Trophoblast cell (in vitro differentiated cells and primary cell): Measurements from ENCODE around the gene GBE1.
A peak's percentile ranks its signal among the peaks of the same experiment; 100 is the strongest.

Source experiments
- DNase-seq, 2 donors: peaks; one replicate each; pipeline ENCODE4 v3.0.0-alpha.2; 2016
- H2AFZ ChIP-seq: 2 replicates; pipeline ENCODE4 v1.6.1; 2013; ENCODE audit warnings: low read length, moderate library complexity, mild to moderate bottlenecking; ENCODE audit not compliant: insufficient read depth, poor library complexity
- H2AK5ac ChIP-seq: 2 replicates; pipeline ENCODE4 v1.6.1; 2013; ENCODE audit warnings: mild to moderate bottlenecking, low read length
- H2BK120ac ChIP-seq: 2 replicates; pipeline ENCODE4 v1.6.1; 2013; ENCODE audit warnings: low read length, mild to moderate bottlenecking, moderate library complexity; ENCODE audit not compliant: insufficient read depth, poor library complexity
- H2BK12ac ChIP-seq: 2 replicates; pipeline ENCODE4 v1.6.1; 2013; ENCODE audit warnings: mild to moderate bottlenecking, low read length, moderate library complexity
- H2BK5ac ChIP-seq: 2 replicates; pipeline ENCODE4 v1.6.1; 2013; ENCODE audit warnings: low read length, low read depth, moderate library complexity, mild to moderate bottlenecking; ENCODE audit not compliant: poor library complexity
- H3K14ac ChIP-seq: 2 replicates; pipeline ENCODE4 v1.6.1; 2013; ENCODE audit warnings: mild to moderate bottlenecking, low read length
- H3K18ac ChIP-seq: 2 replicates; pipeline ENCODE4 v1.6.1; 2013; ENCODE audit warnings: mild to moderate bottlenecking, low read length
- H3K23ac ChIP-seq: 2 replicates; pipeline ENCODE4 v1.6.1; 2013; ENCODE audit warnings: low read length
- H3K27ac ChIP-seq: 2 replicates; pipeline ENCODE4 v1.5.1; 2013; ENCODE audit warnings: low read depth, mild to moderate bottlenecking, inconsistent platforms, low read length, moderate library complexity
- H3K27me3 ChIP-seq: 2 replicates; pipeline ENCODE4 v1.6.1; 2013; ENCODE audit warnings: inconsistent platforms, mild to moderate bottlenecking, low read length, moderate library complexity; ENCODE audit not compliant: insufficient read depth
- H3K36me3 ChIP-seq, 2 experiments: 1 replicate in 1 of 2; 2 replicates in 1 of 2; pipeline ENCODE4 v1.6.1; 2013; ENCODE audit warnings: low read length in 2 of 2, mild to moderate bottlenecking in 2 of 2, moderate library complexity in 1 of 2; ENCODE audit not compliant: insufficient read depth in 2 of 2, control insufficient read depth in 1 of 2
- H3K4ac ChIP-seq: 2 replicates; pipeline ENCODE4 v1.6.1; 2013; ENCODE audit warnings: low read depth, mild to moderate bottlenecking, low read length, moderate library complexity
- H3K4me1 ChIP-seq, 2 experiments: 1 replicate in 1 of 2; 2 replicates in 1 of 2; pipeline ENCODE4 v1.6.1; 2013; ENCODE audit warnings: low read length in 2 of 2, mild to moderate bottlenecking in 2 of 2, moderate library complexity in 1 of 2; ENCODE audit not compliant: insufficient read depth in 2 of 2, control insufficient read depth in 1 of 2
- H3K4me2 ChIP-seq: 2 replicates; pipeline ENCODE4 v1.6.1; 2013; ENCODE audit warnings: inconsistent platforms, mild to moderate bottlenecking, low read length, moderate library complexity
- H3K4me3 ChIP-seq: 2 replicates; pipeline ENCODE4 v1.5.1; 2013; ENCODE audit warnings: mild to moderate bottlenecking, low read depth, low read length, inconsistent platforms
- H3K79me1 ChIP-seq: one replicate; pipeline ENCODE4 v1.6.1; 2013; ENCODE audit warnings: low read length
- H3K79me2 ChIP-seq: 2 replicates; pipeline ENCODE4 v1.6.1; 2013; ENCODE audit warnings: low read length, mild to moderate bottlenecking; ENCODE audit not compliant: control insufficient read depth, insufficient read depth, poor library complexity
- H3K9ac ChIP-seq: 2 replicates; pipeline ENCODE4 v1.6.1; 2013; ENCODE audit warnings: mild to moderate bottlenecking, low read length
- H3K9me3 ChIP-seq: 2 replicates; pipeline ENCODE4 v1.6.1; 2013; ENCODE audit warnings: low read depth, mild to moderate bottlenecking, control low read depth, inconsistent platforms, low read length; ENCODE audit not compliant: insufficient read depth
- H4K12ac ChIP-seq: 2 replicates; pipeline ENCODE4 v1.6.1; 2013; ENCODE audit warnings: low read depth, mild to moderate bottlenecking, low read length, moderate library complexity
- H4K8ac ChIP-seq: 2 replicates; pipeline ENCODE4 v1.6.1; 2013; ENCODE audit warnings: low read depth, mild to moderate bottlenecking, low read length, moderate library complexity
- H4K91ac ChIP-seq: one replicate; pipeline ENCODE4 v1.6.1; 2013; ENCODE audit warnings: low read depth, mild to moderate bottlenecking, low read length, moderate library complexity
- WGBS: extraction: QIAGEN DNeasy Blood & Tissue Kit; methylation state at CpG from one replicate; pipeline ENCODE4 v1.1.7; 2013; ENCODE audit warnings: missing lambda C conversion rate; ENCODE audit not compliant: insufficient read length, insufficient coverage; ENCODE audit errors: extremely low coverage; 5-methylcytosine and 5-hydroxymethylcytosine counted together

The GBE1 gene

GRCh38 chr3:81758275-81758674 is 3.2 kb downstream of the GBE1 start:
- peaks cover 7% of the 10 kb centered on the region for H3K79me1 ChIP-seq
- no peaks in the 10 kb centered on the region for H3K4me1 ChIP-seq
- no peak overlapping the region for H3K18ac ChIP-seq
- H3K79me2 ChIP-seq = peaks cover 7% of the 10 kb centered on the region
- DNase-seq = no peak
- no peak overlapping the region for H3K9ac ChIP-seq
- no peak overlapping the region for H3K23ac ChIP-seq
- H2BK12ac ChIP-seq = no peak overlapping the region
- no peak overlapping the region for H4K12ac ChIP-seq
- no peak overlapping the region for H4K91ac ChIP-seq
- no peak overlapping the region for H2AFZ ChIP-seq
- no peak overlapping the region for H4K8ac ChIP-seq
- peaks cover 0 to 2% of the 10 kb centered on the region in 2 experiments for H3K36me3 ChIP-seq
- H3K27ac ChIP-seq = no peak overlapping the region
- no peak overlapping the region for H2AK5ac ChIP-seq
- no peaks in the 10 kb centered on the region for H3K27me3 ChIP-seq
- no peak overlapping the region for H2BK120ac ChIP-seq
- H3K4me2 ChIP-seq = no peak overlapping the region
- no peak overlapping the region for H3K14ac ChIP-seq
- H2BK5ac ChIP-seq = no peak overlapping the region
- WGBS = no CpG with 5 or more reads among the region's 1 CpG
- H3K4ac ChIP-seq = no peak overlapping the region
- H3K9me3 ChIP-seq = no peaks in the 10 kb centered on the region
- no peak overlapping the region for H3K4me3 ChIP-seq

GRCh38 chr3:81753416-81754027 is 7.9 kb downstream of the GBE1 start:
- Histone ChIP-seq H2AFZ (no peak overlapping the region), H3K4me2 (no peak overlapping the region), H4K8ac (no peak overlapping the region), H3K23ac (no peak overlapping the region), H3K27ac (no peak overlapping the region), H3K9ac (peak overlapping the region; percentile 40), H2BK12ac (no peak overlapping the region), H3K79me1 (no peaks in the 10 kb centered on the region), H2AK5ac (no peak overlapping the region), H3K18ac (no peak overlapping the region), H3K9me3 (no peaks in the 10 kb centered on the region), H3K27me3 (no peaks in the 10 kb centered on the region), H2BK120ac (no peak overlapping the region), H3K4ac (no peak overlapping the region), H2BK5ac (no peak overlapping the region), H4K12ac (no peak overlapping the region), H3K4me3 (no peak overlapping the region), H3K4me1 (no peaks in the 10 kb centered on the region), H3K79me2 (no peaks in the 10 kb centered on the region), H3K36me3 (no peaks in the 10 kb centered on the region), H4K91ac (no peak overlapping the region), H3K14ac (no peak overlapping the region)
- no peak for DNase-seq
- WGBS = no CpG with 5 or more reads among the region's 2 CpGs

GRCh38 chr3:81752604-81753003 is 8.8 kb downstream of the GBE1 start:
- Histone ChIP-seq H3K4me3 (no peak overlapping the region), H3K79me2 (no peaks in the 10 kb centered on the region), H3K4me1 (no peaks in the 10 kb centered on the region), H2BK12ac (no peak overlapping the region), H3K27me3 (no peaks in the 10 kb centered on the region), H2BK120ac (no peak overlapping the region), H4K12ac (no peak overlapping the region), H3K79me1 (no peaks in the 10 kb centered on the region), H3K23ac (no peak overlapping the region), H4K8ac (no peak overlapping the region), H3K36me3 (no peaks in the 10 kb centered on the region), H3K18ac (no peak overlapping the region), H3K14ac (no peak overlapping the region), H2BK5ac (no peak overlapping the region), H3K27ac (no peak overlapping the region), H3K9ac (no peak overlapping the region), H3K9me3 (no peaks in the 10 kb centered on the region), H2AK5ac (no peak overlapping the region), H3K4me2 (no peak overlapping the region), H4K91ac (no peak overlapping the region), H2AFZ (no peak overlapping the region), H3K4ac (no peak overlapping the region)
- DNase-seq = no peak

GRCh38 chr3:81749265-81749664 is 12.2 kb downstream of the GBE1 start:
- no CpG with 5 or more reads among the region's 2 CpGs for WGBS
- H3K79me2 ChIP-seq = no peaks in the 10 kb centered on the region
- no peak overlapping the region for H2BK5ac ChIP-seq
- no peak overlapping the region for H3K4ac ChIP-seq
- H2BK120ac ChIP-seq = no peak overlapping the region
- no peak overlapping the region for H3K9ac ChIP-seq
- no peak overlapping the region for H3K14ac ChIP-seq
- H3K79me1 ChIP-seq = no peaks in the 10 kb centered on the region
- no peak overlapping the region for H3K27ac ChIP-seq
- no peak overlapping the region for H3K4me3 ChIP-seq
- no peak overlapping the region for H2AK5ac ChIP-seq
- H3K4me1 ChIP-seq = no peaks in the 10 kb centered on the region
- no peak overlapping the region for H3K23ac ChIP-seq
- DNase-seq = no peak
- H3K18ac ChIP-seq = no peak overlapping the region
- no peaks in the 10 kb centered on the region for H3K27me3 ChIP-seq
- no peak overlapping the region for H2BK12ac ChIP-seq
- H3K4me2 ChIP-seq = no peak overlapping the region
- H4K8ac ChIP-seq = no peak overlapping the region
- no peaks in the 10 kb centered on the region for H3K9me3 ChIP-seq
- H4K12ac ChIP-seq = no peak overlapping the region
- H4K91ac ChIP-seq = no peak overlapping the region
- H3K36me3 ChIP-seq = no peaks in the 10 kb centered on the region
- no peak overlapping the region for H2AFZ ChIP-seq
